Astrocyte (in vitro differentiated cells and primary cell): ENCODE results near the gene SLC8A2. TPM values are rescaled to one million over a fixed set of nuclear protein-coding genes. Genes with fewer than 3 reads are reported as not detected.

ENCODE experiments used
- DNase-seq: peaks from one replicate; pipeline ENCODE4 v3.0.0-alpha.2; 2010; ENCODE audit warnings: low read depth
- FAIRE-seq: peaks from 2 replicates; lab custom pipeline; 2011; peaks lifted over from hg19 to GRCh38; lab: Jason Lieb, UNC
- H2AFZ ChIP-seq: 2 replicates; pipeline ENCODE4 v1.6.0; 2012; ENCODE audit warnings: low read depth, low read length, inconsistent platforms
- H3K27ac ChIP-seq: 2 replicates; pipeline ENCODE4 v1.5.1; 2011; ENCODE audit warnings: low read depth, low read length, inconsistent platforms
- H3K27me3 ChIP-seq: 2 replicates; pipeline ENCODE4 v1.6.0; 2011; ENCODE audit warnings: low read length, inconsistent platforms; ENCODE audit not compliant: insufficient read depth
- H3K36me3 ChIP-seq: 2 replicates; pipeline ENCODE4 v1.5.1; 2011; ENCODE audit warnings: low read length, inconsistent platforms; ENCODE audit not compliant: insufficient read depth
- H3K4me1 ChIP-seq: 2 replicates; pipeline ENCODE4 v1.5.1; 2011; ENCODE audit warnings: low read length, inconsistent platforms; ENCODE audit not compliant: insufficient read depth
- H3K4me2 ChIP-seq: 2 replicates; pipeline ENCODE4 v1.6.0; 2012; ENCODE audit warnings: low read length, inconsistent platforms
- H3K4me3 ChIP-seq: 2 replicates; pipeline ENCODE4 v1.5.1; 2011; ENCODE audit warnings: low read depth, mild to moderate bottlenecking, low read length, inconsistent platforms; ENCODE audit not compliant: insufficient read depth
- H3K79me2 ChIP-seq: 2 replicates; pipeline ENCODE4 v1.6.0; 2012; ENCODE audit warnings: mild to moderate bottlenecking, low read length, inconsistent platforms; ENCODE audit not compliant: insufficient read depth
- H3K9ac ChIP-seq: 2 replicates; pipeline ENCODE4 v1.6.0; 2012; ENCODE audit warnings: mild to moderate bottlenecking, low read length, inconsistent platforms
- H3K9me3 ChIP-seq: 2 replicates; pipeline ENCODE4 v1.5.1; 2012; ENCODE audit warnings: low read depth, mild to moderate bottlenecking, low read length, inconsistent platforms; ENCODE audit not compliant: insufficient read depth
- H4K20me1 ChIP-seq: 2 replicates; pipeline ENCODE4 v1.6.0; 2012; ENCODE audit warnings: low read length, inconsistent platforms; ENCODE audit not compliant: insufficient read depth
- H3K27ac Mint-ChIP-seq: one replicate; pipeline ENCODE4 v1.8.0; 2021; ENCODE audit warnings: mild to moderate bottlenecking, mixed read lengths; ENCODE audit not compliant: unreplicated experiment
- H3K27me3 Mint-ChIP-seq: one replicate; pipeline ENCODE4 v1.8.0; 2021; ENCODE audit warnings: low read depth, mixed read lengths; ENCODE audit not compliant: unreplicated experiment
- H3K36me3 Mint-ChIP-seq: one replicate; pipeline ENCODE4 v1.8.0; 2021; ENCODE audit warnings: low read depth, mixed read lengths; ENCODE audit not compliant: unreplicated experiment
- H3K4me1 Mint-ChIP-seq: one replicate; pipeline ENCODE4 v1.8.0; 2021; ENCODE audit warnings: low read depth, mixed read lengths; ENCODE audit not compliant: unreplicated experiment
- H3K4me3 Mint-ChIP-seq: one replicate; pipeline ENCODE4 v1.8.0; 2021; ENCODE audit warnings: mild to moderate bottlenecking, moderate library complexity, mixed read lengths; ENCODE audit not compliant: unreplicated experiment
- H3K9me3 Mint-ChIP-seq: one replicate; pipeline ENCODE4 v1.8.0; 2021; ENCODE audit warnings: mild to moderate bottlenecking, mixed read lengths; ENCODE audit not compliant: unreplicated experiment
- CTCF ChIP-seq: IDR thresholded peaks from 2 replicates; pipeline ENCODE4 v1.5.1; 2011; ENCODE audit warnings: low read depth, mild to moderate bottlenecking, inconsistent platforms, low read length, moderate library complexity; ENCODE audit not compliant: insufficient read depth
- EZH2 ChIP-seq: IDR thresholded peaks from 2 replicates; pipeline ENCODE4 v1.6.1; 2012; ENCODE audit warnings: mild to moderate bottlenecking, low read length, inconsistent platforms; ENCODE audit not compliant: insufficient read depth
- total RNA-seq: library from RNA; stranded (reverse); gene quantifications from 2 replicates; pipeline ENCODE4 v1.2.1, GENCODE V29; 2021

The SLC8A2 gene
- total RNA-seq, 1 donor from 2014 or later, result 3.3 TPM

DNA sequence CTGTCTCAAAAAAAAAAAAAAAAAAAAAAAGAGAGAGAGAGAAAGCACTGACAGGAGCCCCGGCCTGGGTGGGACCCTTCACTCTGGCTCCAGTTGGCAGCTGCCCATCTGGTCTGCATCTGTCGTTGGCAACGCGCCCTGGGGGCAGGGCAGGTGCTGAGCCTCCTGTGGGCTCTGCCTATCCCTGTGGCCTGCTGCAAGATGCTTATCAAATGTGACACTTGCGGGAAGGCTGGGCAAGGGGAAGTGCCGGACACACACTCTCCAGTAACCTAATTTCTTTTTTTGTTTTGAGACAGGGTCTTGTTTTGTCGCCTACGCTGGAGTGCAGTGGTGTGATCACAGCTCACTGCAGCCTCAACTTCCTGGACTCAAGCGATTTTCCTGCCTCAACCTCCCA, 23.0 kb upstream of the SLC8A2 start:
- Histone ChIP-seq H3K4me2 (no peak overlapping the region), H3K79me2 (peaks cover 4% of the 10 kb centered on the region), H3K27me3 (no peaks in the 10 kb centered on the region), H2AFZ (no peak overlapping the region), H3K4me1 (no peaks in the 10 kb centered on the region), H3K27ac (no peak overlapping the region), H4K20me1 (peaks cover 56% of the 10 kb centered on the region), H3K36me3 (no peaks in the 10 kb centered on the region), H3K4me3 (no peak overlapping the region), H3K9me3 (no peaks in the 10 kb centered on the region), H3K9ac (no peak overlapping the region)
- no peak overlapping the region for H3K27ac Mint-ChIP-seq
- H3K27me3 Mint-ChIP-seq, result no peaks in the 10 kb centered on the region
- peaks cover 20% of the 10 kb centered on the region for H3K36me3 Mint-ChIP-seq
- TF ChIP-seq CTCF, result no peak
- TF ChIP-seq EZH2, result no peak
- FAIRE-seq, result no peak
- H3K4me3 Mint-ChIP-seq, result no peak overlapping the region
- peaks cover 2% of the 10 kb centered on the region for H3K9me3 Mint-ChIP-seq
- H3K4me1 Mint-ChIP-seq, result no peaks in the 10 kb centered on the region
- no peak for DNase-seq

GRCh38 chr19:47494211-47494547, 22.5 kb upstream of the SLC8A2 start:
- peaks cover 4% of the 10 kb centered on the region for H3K79me2 ChIP-seq
- FAIRE-seq (no peak), DNase-seq (no peak)
- Mint-ChIP-seq H3K9me3 (peaks cover 2% of the 10 kb centered on the region), H3K4me3 (no peak overlapping the region), H3K27me3 (no peaks in the 10 kb centered on the region), H3K36me3 (peaks cover 19% of the 10 kb centered on the region), H3K27ac (peak overlapping the region; percentile 62), H3K4me1 (no peaks in the 10 kb centered on the region)
- H3K9ac ChIP-seq, result no peak overlapping the region
- no peak overlapping the region for H3K4me2 ChIP-seq
- peaks cover 51% of the 10 kb centered on the region for H4K20me1 ChIP-seq
- no peak overlapping the region for H3K27ac ChIP-seq
- no peak overlapping the region for H3K4me3 ChIP-seq
- no peaks in the 10 kb centered on the region for H3K27me3 ChIP-seq
- TF ChIP-seq CTCF, result no peak
- no peak for TF ChIP-seq EZH2
- no peaks in the 10 kb centered on the region for H3K36me3 ChIP-seq
- H3K4me1 ChIP-seq, result no peaks in the 10 kb centered on the region
- no peak overlapping the region for H2AFZ ChIP-seq
- H3K9me3 ChIP-seq, result no peaks in the 10 kb centered on the region

DNA sequence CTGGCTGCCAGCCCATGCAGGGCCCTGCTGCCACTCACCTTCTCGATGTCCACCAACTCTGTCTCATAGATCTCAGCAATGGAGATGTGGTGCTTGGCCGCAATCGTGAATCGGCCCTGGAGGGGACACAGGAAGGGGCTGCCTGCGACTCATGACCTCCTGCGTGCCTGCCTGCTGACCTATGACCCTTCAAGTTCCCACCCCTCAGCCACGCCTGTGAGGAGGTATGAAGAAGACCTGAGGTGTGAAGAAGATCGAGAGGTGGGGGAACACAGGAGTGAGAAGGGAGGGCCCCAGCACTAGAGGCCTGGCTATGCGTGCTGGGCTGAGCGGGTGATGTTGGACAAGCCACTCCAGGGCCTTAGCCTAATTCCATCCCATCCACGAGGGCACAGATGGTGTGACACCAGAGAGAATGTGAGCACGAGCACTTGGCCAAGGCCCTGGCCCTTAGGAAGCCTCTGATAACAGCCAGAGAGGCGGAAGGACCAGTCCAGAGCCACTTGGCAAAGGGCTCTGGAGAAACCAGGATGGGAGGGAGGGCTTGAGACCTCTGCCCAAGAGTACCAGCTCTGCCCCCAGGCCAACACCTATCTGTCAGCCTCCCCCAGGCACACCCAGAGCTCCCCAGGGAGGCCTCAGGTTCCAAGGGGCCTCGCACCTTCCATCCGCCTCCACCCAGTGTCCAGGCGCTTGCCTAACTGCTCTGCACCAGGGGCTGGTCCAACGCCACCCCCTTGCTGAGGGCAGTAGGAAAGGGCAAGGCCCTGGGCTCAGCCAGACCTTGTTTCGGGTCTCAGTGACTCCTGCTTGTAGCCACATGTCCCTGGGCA, 21.9 kb upstream of the SLC8A2 start:
- H3K36me3 Mint-ChIP-seq, result peaks cover 14% of the 10 kb centered on the region
- H3K4me1 Mint-ChIP-seq, result no peaks in the 10 kb centered on the region
- H3K9ac ChIP-seq, result no peak overlapping the region
- H3K27me3 Mint-ChIP-seq, result no peaks in the 10 kb centered on the region
- no peaks in the 10 kb centered on the region for H3K9me3 ChIP-seq
- H4K20me1 ChIP-seq, result peaks cover 46% of the 10 kb centered on the region
- no peak overlapping the region for H3K4me3 ChIP-seq
- H2AFZ ChIP-seq, result no peak overlapping the region
- FAIRE-seq (no peak), DNase-seq (no peak)
- H3K27ac Mint-ChIP-seq, result no peak overlapping the region
- no peak overlapping the region for H3K4me2 ChIP-seq
- H3K9me3 Mint-ChIP-seq, result peaks cover 2% of the 10 kb centered on the region
- no peaks in the 10 kb centered on the region for H3K36me3 ChIP-seq
- no peaks in the 10 kb centered on the region for H3K27me3 ChIP-seq
- peaks cover 3% of the 10 kb centered on the region for H3K79me2 ChIP-seq
- no peak for TF ChIP-seq EZH2
- H3K27ac ChIP-seq, result no peak overlapping the region
- no peak overlapping the region for H3K4me3 Mint-ChIP-seq
- no peaks in the 10 kb centered on the region for H3K4me1 ChIP-seq
